Non-pigmented ciliary epithelial cell (primary cell): Measurements from ENCODE around the gene PRKCD.
"Not testable (repeated sequence)": the region's sequence is repeated elsewhere in the genome, so short reads cannot be mapped to it uniquely, and the experiment has no call there.

Source experiments
- DNase-seq: peaks from one replicate; pipeline ENCODE4 v3.0.0-alpha.2; 2010; ENCODE audit warnings: low read depth

Gene PRKCD

DNA sequence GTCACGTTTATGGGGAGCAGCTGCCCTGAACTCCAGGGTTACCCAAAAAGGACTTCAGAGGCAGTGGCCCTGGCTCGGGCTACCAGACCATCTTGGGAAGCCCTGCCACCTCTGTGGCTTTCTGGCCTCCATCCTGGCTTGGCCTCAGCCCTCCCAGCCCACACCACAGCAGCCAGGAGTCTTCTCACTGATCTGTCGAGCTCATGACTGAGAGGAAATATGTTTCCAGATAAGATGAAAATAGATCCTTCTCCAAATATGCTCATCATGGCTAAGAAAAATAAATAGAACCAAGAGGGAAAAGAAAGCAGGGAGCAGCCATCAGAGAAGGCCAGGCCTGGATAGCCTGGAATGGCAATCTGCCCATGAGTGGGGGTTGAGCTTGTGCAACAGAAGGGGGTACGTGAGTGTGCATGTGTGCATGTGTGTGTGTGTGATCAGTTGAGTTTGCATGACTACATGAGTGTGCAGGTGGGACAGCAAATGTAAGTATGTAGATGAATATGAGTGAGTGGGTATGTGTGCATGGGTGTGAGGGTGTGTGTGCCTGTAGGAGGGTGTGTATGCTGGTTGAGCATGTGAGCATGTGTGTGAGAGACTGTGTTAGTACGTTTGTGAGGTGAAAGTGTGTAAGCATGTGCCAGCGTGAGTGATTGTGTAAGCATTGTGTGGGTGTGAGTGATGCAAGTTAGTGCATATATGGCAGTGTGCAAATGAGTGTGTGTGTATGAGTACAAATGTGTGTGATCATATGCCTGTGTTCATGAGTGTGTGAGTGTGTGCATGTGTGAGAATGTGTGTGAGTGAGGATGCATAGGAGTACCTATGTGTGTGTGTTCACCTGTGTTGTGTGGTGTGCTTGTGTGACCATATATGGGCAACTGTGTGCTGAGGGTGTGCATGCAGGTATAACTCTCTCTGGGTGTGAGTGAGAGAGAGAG lies 20.8 kb upstream of the PRKCD start:
- no peak for DNase-seq

DNA sequence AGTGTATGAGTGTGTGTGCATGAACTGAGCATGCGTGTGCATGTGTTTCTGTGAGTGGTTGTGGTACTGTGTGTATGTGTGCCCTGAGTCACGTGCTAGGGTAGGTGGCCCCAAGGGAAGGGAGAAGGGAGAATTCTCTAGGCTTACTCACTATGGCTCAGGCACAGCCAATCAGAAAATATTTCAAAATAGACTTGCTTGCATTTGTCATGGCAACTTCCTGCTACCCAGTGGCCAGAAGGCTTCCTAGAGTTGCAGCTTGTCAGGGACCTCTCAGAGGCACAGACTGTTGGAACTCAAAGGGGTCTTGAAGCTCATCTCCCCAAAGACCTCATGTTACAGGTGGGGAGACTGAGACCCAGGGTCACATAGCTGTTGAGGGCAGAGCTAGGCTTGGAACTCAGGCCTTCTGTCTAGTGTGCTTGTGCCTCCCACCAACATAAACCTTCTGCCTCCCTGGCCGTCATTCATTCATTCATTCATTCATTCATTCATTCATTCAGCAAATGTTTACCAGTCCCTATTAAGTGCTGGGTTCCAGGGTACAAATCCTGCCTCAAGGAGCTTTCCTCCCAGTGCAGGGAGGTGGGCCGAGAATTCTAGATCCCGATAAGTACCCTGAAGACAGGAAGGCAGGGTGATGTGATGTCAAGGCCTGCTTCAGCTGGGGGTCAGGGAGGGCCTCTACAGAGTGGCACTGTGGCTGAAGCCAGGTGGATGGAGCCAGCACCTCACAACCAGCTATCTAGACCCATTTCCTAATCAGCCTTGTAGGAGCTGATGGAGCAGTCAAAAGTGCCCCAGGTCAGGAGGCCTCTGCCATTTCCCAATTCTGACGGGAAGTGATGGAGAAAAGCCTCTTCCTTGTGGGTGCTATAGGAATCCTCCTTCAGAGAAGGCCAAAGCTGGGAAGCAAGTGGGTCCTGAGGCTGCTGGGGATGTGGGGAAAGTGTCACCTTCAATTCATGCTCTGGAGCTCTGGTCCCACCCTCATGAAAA lies 19.9 kb upstream of the PRKCD start:
- no peak for DNase-seq

DNA sequence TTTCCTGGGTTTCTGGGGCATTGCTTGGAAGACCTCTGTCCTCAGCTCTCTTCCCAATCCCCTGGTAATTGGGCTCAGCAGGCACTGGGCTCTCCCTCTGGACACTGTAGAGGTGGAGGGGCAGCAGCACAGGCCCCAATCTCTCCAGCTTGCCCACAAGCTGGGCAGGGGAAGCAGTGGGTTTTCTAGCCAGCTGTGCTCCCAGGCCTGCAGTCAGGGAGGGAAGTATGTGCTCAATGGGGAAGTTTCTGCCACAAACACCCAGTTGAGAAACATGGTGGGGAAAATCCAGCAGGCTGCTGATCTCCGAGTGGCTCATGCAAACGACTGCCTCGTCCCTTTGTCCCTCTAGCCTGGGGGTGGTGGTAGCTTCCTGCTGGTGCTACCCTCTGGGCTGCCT lies 18.0 kb upstream of the PRKCD start:
- DNase-seq = no peak

DNA sequence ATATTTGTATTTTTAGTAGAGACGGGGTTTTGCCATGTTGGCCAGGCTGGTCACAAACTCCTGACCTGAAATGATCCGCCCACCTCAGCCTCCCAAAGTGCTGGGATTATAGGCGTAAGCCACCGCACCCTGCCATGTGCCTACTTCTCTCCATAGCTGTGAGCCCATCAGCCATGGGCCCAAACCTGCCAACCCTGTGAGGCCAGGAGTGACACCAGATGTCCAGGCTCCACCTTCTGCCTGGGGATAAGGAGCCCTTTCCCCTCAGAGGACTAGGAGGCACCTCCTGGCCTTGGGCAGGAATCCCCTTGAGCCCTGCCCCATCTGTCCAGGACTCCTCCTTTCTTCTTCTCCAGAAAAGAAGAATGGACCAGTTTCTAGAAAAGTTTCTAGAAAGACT lies 16.6 kb upstream of the PRKCD start:
- DNase-seq = no peak

DNA sequence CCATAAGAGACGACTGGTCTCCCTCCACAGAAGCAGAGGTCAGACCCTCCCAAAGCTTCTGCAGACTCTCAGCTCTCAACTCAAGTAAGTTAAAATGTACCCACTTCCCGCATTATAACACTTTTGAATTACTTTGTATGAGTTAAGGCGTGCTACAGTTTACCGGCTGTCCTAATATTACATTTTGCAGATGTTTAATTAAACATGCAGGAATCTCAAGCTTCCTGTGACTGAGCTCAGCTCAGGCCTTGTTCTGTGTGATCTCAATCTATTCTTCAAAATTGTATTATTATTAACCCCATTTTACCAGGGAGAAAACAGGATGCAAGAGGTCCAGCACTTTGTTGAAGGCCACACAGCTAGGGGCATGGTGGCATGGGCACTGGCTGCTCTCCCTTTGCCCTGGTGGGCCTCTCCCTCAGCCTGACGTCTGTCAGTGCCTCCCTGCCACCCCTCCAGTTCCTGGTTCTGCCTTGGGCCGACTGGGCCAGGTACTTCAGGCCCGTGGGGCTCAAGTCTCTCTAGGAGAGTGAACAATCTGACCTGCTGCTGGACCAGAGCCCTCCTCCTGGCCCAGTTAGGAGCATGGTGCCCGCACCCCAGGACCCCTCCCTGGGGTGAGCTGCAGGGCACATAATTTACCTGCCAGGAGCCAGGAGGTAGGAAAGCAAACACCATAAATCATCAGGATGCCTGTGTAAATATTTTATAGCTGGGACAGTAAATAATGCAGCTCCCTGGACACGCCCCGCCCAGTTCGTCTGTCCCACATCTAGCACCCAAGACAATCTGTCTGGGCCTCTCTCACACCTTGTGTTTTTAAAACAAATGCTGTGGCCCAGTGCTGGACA lies 15.9 kb upstream of the PRKCD start:
- DNase-seq = no peak

DNA sequence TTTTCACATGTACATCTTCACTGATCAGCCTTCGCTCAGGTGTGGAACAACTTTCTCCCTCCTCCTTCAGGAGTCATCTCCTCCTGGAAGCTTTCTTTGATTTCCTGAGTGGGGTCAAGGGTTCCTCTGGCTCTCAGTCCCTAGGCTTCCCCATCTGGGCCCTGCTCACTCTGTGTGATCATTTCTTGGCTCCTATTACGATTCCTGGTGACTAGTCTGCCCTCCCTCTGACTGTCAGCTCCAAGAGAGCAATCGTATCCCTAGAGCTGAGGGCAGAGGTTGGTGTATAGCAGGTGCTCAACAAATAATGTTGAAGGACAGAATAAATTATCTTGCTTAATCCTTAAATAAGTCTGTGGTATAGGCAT lies 15.3 kb upstream of the PRKCD start:
- no peak for DNase-seq

DNA sequence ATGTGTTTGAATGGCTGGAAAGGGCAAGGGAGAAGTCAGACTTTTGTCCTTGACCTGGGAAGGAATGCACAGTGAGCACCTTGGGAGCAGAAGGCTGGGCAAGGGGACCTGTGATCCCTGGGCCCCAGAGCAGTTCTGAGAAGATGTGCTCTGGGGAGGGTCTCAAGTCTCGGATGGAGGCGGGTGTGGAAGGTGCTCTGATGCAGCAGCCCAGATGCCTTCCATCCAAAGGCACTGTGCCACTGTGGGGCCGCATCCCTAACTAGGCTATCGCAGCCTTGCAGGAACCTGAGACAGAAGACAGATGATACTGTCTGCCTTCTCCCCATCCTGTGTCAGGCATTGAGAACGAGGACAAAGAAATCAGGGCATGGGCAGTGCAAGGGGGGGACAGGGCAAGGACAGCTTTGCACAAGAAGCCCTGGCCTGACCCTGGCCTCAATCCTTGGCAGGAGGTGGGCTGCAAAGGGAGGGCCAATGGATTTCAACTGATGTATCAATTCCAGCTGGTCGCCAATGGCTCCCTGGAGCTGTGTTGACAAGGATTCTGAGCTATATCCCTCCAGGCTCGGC lies 14.6 kb upstream of the PRKCD start:
- no peak for DNase-seq

DNA sequence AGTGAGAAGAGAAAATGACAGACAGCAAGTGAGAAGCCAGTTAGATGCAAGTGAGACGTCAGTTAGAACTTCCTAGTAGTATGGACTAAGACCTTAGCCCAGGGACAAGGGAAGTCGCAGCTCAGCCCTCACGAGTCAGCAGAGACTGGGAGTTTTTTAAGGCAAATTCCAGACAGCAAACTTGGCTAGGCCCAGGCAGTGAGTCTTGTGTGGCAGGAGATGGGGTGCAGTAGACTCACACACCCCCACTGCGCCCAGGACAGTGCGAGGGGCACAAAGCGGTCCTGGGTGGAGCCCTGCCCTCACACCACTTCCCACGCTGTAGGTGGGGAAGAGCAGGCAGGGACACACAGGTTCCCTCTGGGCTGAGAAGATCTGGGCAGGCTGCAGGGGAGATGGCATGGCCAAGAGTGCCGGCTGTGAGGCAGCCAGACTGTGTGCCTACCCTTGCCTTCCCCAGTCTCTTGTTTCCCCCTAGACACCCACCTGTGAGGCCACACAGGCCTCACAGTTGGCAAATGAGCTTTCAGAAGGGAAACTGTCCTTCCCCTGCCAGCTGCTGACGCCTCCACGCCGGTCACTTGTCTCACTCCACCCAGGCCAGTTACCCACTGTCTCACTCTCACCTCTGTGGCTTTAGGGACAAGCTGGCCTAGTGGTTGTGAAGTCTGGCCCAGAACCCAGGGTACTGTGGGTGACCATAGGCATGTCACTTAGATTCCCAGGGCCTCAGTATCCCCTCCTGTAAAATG lies 13.7 kb upstream of the PRKCD start:
- DNase-seq = no peak

DNA sequence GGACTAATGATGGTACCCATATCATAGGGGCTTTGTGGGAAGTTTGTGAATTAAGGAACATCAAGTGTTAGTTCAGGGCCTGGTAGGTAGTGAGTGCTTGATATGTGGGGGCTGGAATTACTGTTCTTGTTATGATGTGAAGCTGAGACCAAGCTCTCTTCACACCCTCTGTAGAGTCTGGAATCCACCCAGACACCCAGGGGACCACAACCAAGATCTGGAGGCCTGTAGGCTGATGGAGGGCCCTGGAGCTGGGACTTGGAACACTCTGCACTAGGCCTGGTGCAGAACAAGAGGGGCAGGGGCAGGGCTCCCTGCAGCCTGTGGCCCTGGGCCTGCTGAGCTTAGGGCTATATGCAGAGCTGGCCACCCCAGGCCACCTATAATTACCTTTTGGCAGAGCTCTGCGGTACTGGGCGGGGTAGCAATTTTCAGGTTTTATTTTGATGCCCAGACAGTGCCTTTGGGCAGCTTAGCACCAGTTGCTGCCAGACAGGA lies 13.1 kb upstream of the PRKCD start:
- DNase-seq = no peak

DNA sequence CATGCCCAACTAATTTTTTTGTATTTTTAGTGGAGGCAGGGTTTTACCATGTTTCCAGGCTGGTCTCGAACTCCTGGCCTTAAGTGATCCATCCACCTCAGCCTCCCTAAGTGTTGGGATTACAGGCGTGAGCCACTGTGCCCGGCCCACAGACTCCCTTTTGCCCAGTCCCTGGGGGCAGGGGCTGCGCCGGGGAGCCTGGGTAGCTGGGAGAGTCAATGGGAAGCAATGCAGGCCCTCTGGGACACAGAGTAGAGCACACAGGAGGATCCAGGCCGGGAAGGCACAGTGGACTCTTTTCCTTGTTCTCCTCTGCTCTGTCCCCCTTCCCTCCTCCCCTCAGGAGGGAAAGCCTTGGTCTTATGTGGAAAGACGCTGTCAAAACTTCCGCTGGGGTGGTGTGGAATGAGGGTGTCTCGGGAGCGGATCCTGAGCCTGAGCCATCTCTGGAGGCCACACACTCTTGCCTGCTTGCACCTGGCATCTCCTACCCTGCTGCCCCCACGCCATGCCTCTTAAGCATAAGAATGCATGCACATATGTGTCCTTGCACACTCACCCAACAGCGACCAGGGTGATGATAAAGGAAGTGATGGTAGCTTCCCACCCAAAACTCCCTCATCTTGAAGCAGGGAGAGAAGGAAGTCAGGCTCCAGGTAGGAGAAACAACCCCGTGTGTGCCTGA lies 11.9 kb upstream of the PRKCD start:
- no peak for DNase-seq

DNA sequence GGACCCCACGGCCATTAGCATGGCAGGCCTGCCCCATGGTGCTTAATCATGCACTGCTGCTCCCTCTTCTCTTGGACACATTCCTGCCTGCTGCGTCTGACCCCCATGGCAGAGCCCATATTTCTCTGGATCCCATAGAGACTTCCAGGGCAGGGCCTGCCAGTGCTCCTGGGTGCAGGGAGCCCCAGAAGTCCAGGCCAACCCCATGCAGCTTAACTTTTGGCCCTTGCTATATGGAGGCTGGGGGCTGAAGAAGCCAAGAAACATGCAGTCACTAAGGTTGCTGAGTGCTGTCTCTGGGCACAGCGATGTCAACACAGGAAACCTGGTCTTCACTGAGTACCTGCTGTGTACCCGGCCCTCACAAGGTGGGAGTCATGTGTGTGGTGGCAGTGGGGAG lies 11.3 kb upstream of the PRKCD start:
- no peak for DNase-seq

DNA sequence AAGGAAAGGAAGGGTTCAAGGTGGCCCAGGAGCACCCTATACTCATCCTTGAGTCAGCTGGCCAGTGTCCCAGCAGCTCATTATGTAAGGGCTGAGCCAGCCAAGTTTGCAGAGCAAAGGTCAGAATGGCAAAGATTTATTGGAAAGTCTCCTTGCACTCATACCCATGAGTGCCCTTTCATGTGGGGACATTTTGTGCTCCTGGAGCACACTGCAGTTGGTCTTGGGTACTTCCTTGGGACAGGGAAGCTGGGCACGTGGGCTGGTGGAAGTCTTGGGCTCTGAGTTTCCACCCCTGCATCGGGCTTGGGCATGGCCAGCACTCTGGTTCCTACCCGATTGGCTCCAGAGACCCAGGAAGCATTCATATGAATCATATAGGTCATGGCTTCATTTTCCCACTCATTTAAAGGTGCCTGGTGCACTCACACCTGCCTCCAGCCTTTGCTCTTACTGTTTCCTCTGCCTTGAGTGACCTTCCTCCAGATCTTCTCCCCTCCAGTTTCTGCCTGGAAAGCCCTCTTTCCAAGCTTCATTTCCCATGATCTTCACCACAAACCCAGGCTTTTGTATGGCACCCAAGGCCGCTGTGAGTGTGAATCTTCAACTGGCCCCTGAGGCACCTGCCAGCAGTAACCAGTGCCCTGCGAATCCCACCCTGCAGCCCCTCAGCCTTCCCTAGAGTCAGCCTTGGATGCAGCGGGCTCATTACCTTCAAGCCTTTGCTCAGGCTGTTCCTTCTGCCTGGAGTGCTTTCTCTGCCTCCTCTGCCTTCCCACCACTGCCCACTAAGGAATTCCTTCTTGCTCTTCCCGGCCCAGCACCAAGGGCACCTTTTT lies 10.5 kb upstream of the PRKCD start:
- no peak for DNase-seq

DNA sequence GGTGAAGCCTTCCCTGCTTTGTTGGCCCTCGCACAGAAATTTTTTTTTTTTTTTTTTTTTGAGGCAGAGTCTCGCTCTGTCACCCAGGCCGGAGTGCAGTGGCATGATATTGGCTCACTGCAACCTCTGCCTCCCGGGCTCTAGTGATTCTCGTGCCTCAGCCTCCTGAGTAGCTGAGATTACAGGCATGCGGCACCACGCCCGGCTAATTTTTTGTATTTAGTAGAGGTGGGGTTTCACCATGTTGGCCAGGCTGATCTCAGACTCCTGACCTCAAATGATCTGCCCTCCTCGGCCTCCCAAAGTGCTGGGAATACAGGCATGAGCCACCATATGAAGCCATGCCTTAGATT lies 9.9 kb upstream of the PRKCD start:
- DNase-seq = not testable (repeated sequence)

DNA sequence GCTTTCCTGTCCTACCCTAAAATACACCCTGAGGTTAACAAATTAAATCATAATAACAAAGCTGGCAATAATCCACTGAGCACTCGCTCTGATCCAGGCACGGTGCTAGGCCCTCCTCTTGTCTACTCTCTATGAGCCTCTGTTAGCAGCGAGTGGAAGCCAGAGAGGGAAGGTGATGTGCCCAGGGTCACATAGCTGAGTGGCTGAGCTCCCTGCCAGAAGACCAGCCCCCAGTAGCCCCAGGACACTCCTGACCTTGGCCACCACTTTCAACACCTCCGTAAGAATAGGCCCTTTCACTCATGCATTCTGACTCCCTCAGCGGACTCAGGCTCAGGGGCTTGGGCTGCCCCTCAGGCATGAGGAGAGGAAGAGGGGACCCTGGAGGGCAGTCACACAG lies 9.5 kb upstream of the PRKCD start:
- no peak for DNase-seq

DNA sequence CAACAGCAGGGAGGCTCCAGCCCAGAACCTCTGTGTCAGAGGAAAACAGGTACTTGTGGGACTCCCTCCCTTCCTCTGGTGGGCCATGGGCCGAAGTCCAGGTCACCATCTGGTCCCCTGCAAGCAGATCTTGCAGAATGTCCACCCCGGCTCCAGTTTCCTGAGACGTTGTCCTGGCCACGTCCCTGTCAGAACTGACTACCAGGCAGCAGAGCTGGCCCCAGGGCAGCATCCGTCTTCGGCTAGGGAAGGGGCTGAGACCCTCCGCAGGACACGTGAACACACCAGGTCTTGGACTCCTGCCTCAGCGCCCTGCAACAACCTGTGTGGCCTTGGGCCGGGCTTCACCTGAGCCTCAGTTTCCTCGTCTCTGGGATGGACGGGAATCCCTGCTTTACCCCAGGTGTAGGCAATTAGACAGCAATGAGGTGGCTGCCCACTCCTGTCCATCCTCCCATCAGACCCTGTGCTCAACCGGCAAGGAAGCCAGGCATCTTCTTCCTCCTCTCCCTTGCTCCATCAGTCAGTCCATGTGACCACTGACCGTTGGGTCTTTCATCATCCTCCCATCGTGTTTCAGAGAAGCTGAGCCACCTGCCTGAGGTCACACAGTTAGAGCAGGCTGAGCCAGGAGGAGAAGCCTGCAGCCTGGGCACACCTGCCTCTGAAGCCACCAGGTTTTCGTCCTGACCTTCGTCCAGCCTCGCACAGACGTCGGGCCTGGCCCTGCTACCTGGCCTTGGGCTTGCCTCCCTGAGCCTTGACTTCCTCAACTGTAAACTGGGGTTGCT lies 8.9 kb upstream of the PRKCD start:
- DNase-seq = no peak

DNA sequence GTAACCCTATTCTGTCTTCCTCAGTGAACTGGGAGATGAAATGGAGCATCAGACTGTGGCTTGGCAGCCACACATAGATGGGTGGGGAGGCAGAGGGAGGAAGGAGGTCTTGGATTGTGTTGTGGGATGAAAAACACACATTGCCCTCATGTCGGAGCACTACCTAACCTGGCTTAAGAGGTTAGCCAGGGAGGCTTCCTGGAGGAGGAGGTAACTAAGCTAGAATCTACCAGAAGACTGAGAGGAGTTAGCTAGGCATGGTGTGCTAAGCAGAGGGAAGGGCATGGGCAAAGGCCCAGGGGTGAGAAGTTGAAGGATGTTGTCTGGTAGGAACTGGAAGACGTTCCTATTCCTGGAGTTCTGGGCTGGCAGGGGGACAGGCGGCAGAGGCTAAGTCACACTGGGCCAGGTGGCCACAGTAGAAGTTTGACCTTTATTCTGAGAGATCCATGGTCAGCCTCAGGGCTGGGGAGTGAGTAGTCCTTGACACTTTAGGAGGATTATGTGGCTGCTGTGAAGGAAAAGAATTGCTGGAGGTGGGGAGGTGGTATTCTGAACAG lies 7.7 kb upstream of the PRKCD start:
- no peak for DNase-seq

DNA sequence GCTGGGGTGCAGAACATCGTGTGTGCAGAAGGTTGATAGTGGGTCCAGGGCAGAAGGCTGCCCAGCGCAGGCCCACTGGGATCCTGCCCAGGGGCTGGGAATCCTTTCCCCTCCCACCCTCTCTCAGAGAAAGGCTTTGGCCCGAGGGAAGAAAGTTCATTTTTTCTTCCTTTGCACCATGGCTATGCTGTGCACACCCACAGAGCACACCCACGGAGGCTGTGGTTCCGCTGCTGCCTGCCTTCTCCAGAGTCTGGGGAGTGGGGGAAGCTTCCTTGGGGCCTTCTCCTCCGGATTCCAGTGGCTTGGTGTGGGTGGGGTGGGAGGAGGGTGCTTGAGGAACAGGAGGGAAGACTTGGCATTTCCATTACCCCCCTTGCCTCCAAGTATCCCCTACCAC lies 7.0 kb upstream of the PRKCD start:
- DNase-seq = no peak

DNA sequence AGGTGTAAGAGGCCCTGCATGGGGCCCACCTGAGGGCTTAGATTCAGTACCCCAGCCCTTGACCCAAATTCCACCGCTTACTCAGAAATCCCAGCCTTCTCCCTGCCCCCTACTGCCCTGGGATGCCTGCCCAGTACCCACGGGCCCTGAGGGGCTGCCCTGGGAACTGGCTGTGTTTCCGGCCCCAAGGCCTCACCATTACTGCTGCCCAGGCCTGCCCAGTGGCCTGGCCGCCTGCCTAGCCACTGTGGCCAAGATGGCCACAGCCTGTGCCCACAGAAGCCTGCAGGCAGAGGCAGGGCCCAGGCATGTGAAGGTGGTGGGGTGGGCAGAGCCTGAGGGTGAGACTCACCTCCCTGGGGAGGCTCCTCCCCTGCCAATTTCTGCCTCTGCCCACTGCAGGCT lies 6.1 kb upstream of the PRKCD start:
- no peak for DNase-seq
